HuH-7 (cell line): ENCODE results near the gene NOTCH3.

Source experiments
- DNase-seq: peaks from one replicate; pipeline ENCODE4 v3.0.0; 2011; ENCODE audit warnings: low spot score

NOTCH3 gene

DNA sequence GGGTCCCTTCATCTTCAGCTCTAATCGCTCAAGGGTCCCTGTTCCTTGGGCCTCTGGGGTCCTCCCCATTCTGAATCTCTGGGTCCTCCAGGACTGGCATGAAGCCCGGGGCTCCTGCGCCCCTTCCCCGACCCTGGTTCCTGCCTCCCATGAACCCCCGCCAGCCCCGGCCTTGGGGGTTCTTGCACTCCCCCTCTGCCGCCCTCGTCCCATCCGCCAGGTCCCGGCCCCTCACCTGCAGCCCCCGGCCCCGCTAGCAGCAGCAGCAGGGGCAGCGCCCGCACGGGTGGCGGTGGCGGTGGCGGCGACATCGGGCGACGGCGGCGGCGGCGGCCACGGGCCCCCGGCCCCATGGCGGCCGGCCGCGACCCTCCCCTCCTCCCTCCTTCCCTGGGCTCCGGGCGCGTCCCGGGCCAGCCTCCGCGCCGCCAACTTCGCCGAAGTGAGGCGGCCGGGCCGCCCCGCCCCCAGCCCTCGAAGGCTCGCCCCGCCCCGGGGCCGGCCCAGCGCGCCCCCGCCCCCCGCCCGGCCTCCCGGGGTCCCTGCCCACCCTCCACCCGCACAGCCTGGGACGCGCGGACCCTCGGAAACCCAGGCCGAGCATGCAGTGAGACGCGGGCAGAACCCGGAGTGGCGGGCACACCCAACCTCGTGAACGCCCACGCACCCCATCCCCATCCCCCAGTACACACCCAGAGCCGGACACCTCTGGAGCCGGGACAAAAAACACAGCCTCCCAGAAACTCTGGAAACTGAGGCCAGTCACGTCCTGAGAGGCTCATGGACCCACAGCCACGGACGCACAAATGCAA is at the start of gene NOTCH3:
Gene NOTCH3, minus strand, starts transcription at position 443 of the 812 bp plus-strand sequence. Its CDS starts 90 bp downstream, at position 353.
- peak; percentile 70 for DNase-seq

DNA sequence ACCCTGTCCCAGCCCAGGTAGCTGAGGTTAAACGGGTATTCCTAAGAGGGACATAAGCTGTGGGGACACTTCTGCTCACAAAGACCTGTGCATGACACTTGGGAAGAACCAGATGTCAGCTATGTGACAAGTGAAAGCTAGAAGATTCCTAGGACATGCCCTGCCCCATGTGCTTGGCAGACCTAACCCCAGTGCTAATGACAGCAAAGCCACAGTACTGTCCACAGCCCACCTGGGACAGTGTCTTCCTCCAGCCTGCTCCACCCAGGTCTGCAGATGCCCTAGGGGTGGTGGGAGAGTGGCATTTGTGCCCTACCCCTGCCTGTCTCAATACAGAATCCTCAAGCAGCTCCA is 49.8 kb upstream of the NOTCH3 start:
- DNase-seq = no peak

DNA sequence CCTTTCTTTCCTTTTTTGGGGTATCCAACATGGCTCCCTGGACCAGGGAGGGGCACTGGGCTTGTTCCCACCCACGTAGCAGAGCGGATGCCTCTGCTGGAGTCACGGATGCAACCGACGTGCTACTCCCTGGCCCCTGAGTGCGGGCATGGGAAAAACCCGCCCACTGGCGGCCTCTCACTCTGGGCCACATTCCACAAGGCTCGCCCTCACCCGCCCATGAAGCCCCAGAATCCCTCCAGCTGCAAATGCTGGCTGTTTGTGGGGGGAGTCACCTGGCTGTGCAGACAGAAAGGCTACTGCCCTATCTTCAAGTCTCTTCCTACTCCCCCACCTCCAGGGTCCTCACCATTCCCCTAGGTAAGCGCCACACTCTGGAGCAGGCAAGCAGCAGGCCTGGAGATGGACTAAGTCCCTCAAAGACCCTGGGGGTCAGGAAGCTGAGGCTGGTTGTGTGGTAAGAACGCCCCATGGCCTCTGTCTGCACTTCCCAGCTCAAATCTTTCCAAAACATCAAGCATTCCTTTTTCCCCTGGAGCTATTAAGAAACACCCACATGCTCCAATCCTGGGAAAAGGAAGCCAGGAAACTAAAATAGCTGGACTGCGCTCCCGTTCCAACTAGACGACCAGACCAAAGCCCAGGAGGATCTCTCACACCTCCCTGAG is 49.3 kb upstream of the NOTCH3 start:
- no peak for DNase-seq

DNA sequence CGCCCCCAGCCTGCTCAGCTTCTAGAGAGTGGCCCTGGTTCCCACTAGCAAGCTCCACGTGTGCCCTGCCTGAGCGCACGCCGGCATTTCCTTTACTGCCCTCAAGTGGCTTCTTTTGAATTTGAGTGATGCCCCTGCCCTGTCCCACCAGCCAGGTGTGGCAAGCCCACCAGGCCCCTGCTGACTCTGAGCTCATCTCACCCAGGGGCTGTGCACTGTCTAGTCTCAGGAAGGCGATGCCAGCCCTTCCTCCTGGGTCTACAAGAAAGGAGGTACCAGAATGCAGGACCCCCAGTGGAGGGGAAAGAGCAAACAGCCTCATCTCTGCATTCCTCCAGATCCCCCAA is 48.7 kb upstream of the NOTCH3 start:
- DNase-seq = no peak

DNA sequence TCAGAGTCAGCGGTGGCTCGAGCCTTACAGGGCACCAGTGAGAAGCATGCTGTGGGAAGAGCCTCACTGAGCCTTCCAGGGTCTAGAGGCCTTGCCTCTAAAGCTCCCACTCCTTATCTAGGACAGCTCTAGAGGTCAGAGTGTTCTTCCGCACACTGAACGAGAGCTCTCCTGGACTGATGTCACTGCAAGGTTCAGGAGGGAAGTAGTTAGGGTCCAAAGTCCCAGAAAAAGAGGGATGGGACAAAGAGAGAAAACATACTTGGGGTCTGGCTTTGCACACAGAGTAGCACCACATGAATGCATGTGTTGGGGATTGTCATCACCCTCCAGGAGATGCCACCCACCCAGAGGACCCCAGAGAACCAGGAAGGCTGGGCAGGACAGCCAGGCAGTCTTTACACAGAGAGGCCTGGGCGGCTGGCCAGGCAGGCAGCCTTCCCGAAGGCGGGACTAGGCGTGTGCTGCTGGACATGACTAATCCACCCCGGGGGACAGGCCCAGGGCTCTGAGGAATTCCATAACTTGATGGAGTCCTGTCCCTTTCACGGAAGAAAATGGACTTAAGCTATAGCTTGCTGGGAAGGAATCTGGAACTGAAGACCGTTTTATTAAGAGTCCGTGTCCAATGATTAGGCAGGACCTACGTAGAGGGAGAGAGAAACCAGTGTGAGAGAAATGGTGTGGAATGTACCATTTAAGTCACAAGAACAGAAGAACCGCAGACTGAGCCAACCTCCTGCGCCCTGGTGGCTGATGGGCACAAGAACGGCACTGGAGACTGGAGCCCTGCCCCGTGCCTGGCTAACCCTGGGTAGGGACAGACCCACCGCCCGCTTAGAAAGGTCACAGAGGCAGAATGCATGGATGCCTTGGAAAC is 48.1 kb upstream of the NOTCH3 start:
- DNase-seq = peak; percentile 78

DNA sequence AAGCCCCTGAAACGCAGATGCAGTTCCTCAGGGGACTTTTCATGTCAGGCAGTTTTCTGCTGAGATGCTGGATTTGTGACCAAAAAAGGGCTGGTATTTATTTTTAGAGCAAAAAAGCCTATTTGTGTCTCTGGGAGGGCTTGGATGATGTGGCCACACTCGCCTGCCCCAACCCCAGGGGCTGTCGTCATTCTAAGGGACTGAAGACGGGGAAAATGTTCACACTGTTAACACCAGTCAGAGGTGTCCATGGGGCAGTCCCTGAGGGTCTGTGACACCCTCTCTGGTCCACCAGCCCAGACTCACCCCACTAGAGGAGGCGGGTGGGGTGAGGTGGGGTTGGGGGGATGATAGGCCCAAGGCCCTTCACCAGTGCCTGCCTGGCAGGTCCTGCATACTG is 47.3 kb upstream of the NOTCH3 start:
- DNase-seq = no peak

DNA sequence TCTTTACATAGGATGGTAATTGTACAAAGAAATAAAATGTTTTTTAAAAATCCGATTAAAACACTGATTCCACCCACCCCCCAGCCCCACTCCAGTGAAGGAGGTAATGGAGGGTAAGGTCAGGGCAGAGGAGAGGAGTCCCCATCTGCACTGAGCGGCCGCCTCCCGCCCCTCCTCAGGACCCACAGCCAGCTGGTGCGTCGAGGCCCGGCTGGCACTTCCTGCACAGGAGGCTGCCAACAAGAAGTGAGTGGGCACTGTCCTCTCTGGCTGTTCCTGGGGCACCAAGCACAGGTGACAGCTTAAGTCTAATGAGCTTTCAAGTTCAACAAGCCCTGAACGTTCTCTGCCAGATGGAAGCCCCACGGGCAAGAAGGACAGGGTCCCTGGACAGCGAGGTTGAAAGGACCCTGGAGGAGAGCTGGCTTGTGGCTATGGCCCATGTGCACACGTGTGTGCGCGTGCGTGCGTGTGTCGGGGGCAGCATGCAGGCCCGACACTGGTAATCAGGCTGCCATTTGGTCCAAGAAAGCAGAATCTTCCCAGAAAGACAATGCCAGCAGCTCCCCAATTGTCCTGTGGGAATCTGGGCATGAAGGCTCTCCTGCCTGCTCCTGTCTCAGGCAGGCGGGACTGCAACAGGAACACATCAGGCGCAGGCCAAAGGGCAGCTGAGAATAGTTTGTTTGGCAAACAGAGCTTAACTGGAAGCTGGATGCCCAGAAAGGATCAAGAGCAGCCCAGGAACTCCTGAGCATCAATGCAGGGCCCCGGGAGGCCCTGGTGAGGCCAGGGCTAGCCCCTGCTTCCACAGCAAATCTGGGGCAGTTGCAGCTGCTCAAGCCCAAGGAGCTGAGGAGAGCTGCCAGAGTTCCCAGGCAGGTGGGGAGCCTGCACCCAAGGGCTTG is 46.6 kb upstream of the NOTCH3 start:
- peak; percentile 74 for DNase-seq

DNA sequence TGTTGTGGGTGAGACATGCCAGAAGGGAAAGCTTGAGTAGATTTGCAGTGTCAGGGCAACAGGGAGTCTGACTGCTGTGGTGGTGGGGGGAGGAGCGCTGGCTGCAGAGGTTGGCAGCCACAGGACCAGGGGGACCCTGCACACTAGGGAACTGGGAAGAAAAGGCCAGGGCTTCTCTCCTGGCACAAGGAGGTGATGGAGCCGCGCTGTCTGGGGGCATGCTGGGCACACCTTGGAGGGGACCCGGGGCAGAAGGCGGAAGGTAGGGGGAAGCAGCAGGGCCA is 45.3 kb upstream of the NOTCH3 start:
- no peak for DNase-seq

DNA sequence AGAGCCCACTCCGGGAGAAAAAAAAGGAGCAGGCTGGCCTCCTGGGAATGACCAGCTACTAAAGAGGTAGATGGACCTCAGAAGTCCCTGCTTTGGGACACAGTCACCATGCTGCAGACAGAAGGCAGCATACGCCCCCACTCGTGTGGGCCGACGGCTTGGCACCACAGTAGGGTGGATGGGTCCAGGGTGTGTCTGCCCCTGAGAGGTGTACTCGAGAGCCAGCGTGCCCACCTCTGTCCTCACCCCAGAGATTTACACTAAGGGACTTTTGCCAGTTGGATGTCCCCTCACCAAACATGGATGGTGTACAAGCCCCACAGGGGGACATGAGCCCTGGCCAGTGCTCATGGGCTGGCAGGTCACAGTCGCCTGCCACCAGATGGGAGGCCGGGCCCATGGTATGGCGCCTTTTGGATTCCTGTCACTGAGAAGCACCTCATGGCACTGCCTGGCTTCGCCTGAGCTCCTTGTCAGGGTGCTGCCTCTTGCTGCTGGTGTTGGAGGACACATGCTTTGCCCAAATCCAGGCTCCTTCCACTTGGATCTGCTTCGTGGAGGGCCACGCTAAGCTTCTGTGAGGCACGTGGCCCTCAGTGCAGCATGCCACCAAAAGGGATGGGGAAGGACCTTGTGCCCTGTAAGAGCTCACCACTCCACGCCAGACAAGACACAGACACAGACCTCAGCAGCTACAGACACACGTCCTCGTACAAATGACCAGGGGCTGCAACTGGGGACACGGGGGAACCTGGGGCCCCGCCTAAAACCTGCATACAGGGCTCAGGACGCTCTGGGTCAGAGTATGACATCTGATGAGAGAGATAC is 44.8 kb upstream of the NOTCH3 start:
- DNase-seq = no peak

DNA sequence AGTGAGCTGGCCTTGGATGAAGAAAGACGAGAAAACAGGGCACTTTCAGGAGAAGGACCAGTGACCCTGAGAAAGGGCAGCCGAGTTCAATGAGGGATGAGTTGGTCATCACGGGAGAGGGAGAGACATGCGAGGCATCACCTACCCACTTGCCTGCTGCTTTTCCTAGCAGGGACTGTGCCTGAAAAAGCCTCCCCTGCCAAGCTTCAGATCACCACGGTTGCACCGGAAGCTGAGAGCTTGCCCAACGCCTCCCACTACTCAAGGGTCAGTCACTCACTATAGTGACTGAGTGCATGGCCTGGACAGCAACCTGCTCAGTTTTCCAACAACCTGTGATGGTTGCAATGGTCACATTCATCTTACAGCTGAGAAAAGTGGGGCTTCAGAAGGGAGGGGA is 44.0 kb upstream of the NOTCH3 start:
- no peak for DNase-seq

DNA sequence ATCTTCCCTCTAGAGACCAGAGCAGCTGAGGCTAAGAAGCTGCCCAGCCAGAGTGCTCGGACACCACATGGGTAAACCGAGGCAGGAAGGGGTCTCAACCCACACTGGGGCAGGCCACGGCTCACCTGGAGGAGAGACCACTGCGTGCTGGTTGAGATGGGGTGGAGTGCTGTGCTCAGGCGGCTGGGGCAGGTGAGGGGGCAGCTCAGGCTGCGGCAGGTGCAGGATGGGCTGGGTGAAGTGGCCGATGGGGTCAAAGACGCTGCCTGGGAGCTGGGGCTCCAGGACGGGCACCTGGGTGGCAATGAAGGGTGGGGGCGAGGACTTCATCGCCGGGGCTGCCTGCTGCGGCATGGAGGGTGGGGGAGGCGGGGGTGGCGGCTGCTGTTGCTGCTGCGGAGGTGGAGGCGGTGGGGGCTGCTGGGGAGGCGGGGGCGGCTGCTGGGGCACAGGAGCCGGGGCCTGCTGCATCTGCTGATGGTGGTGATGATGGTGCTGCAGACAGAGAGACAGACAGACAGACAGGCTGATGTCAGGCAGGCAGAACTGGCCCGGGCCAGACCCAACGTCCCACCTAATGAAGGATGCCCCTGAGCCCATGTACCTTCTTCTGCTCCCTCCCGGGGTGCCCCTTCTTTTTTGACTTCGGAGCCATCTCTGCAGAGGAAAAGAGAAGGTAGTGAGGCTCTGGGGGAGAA is 43.5 kb upstream of the NOTCH3 start:
- no peak for DNase-seq

DNA sequence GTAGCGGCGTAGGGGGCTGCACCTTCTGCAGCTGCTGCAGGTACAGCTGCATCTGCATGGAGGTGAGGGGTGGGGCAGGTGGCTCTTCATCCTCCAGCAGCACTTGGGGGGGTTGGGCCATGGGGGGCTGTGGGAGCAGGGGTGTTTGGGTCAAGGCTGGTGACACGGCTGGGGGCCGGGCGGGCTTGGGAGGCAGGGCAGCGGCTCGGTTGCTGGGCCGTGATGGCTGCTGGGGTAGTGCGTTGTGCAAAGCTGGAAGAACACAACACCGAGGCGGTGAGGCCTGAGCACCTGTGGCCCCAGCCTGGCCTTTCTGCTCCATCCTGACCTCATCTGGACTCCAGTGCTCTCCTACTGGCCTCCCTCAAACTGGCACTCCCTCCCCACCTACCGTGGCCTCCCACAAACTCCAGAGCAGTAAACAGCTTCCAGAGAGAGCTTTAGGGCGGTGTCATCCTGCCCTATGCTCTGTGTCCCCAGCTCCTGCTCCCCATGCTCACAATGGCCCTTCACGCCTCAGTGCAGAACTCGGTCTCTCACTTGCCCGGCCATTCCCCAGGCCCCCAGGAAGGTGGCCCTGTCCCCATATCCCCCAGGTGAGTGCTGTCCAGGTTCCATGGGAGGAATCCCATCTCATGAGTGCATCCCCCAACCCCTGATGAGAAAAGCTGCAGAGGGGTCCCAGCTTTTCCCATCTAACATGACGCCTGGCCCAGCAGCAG is 42.6 kb upstream of the NOTCH3 start:
- DNase-seq = no peak

DNA sequence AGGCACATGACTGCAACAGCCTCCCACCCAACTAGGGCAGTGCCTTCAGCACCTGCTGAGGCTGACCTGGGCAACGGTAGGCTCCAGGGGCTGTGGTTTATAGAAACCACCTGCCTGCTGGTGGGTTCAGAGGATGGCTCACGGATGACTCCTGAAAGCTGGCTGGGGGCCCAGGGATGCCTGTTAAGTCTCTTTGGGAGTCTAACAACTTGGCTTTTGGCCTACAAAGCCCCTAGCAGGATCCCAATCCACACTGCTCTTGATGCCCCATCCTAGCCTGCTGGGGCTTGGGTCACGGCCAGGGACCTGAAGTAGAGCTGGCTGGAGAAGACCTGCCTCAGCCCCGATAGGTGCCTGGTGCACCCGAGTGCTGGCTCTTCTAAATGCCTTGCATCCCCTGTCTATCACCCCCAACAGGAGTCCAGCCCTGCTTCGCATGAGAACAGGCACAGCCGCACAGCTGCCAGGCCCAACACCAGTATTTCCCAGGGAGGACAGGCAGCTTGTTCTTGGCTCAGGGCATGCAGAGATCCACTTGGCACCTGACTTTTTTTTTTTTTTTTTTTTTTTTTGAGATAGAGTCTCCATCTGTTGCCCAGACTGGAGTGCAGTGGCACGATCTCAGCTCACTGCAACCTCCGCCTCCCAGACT is 40.6 kb upstream of the NOTCH3 start:
- DNase-seq = no peak

DNA sequence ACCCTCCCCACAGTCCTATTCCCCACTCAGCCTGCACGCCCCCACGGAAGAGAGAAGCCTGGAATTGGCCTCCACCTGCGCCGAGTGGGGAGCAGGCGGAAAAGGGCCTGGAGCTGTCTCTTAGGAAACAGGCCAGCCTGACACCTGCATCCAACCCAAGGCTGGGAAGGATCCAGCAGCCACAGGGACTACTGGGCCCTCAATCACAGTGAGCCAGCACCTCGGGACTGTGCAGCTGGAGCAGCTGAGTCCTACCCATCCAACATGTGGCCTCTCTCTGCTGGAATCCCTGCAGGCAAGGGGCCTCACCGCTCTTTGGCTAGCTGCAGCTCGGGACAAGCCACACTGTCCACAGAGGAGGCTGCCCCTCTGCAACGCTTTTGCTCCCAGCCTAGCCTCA is 39.7 kb upstream of the NOTCH3 start:
- no peak for DNase-seq

DNA sequence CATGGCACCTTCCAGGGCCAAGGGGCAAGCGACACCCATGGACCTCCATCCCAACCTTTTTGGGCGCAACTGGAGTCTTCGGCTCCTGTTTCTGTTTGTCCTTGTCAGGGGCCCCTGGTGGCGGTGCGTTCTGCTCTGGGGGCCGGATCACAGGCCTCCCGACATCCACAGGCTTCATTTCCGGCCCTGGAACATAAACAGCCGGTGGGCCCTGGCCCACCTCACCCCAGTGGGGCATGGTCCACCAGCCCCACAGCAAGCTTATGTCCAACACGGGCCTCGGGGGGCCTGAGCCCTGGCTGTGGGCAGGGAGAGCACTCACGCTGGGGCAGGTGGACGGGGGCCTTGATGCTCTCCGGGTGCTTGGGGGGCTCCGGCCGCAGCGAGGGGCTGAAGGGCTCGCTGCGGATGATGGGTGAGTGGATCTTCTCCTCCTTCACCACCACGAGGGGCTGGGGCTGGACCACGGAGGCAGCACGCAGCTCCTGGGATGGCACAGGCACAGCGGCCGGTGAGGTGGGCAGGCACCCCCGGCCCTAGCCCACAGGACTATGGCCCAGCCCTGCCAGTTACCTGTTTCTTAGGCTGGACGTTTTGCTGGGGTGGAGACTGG is 38.6 kb upstream of the NOTCH3 start:
- DNase-seq = no peak

DNA sequence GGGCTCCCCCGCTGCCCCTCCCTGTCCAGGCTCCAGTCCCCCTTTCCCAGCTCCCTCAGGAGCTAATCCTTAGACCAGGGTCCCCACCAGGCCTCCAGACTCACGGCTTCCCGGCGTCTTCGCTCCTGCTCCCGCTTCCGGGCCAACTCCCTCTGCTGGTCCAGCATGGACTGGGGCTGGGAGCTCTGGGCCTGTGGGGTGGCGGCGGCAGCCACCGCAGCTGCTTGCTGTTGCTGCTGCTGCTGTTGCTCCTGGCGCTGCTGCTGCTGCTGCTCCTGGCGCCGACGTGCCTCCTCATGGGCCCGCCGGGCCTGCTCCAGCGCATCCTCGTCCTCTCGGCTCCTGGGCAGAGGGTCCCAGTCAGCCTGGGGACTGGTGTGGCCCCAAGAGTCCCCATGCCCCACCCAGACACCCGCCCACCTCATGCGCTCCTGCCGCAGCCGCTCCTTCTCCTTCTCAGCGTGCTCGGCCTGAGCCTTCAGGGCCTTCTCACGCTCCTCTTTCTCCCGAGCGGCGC is 37.9 kb upstream of the NOTCH3 start:
- DNase-seq = no peak

DNA sequence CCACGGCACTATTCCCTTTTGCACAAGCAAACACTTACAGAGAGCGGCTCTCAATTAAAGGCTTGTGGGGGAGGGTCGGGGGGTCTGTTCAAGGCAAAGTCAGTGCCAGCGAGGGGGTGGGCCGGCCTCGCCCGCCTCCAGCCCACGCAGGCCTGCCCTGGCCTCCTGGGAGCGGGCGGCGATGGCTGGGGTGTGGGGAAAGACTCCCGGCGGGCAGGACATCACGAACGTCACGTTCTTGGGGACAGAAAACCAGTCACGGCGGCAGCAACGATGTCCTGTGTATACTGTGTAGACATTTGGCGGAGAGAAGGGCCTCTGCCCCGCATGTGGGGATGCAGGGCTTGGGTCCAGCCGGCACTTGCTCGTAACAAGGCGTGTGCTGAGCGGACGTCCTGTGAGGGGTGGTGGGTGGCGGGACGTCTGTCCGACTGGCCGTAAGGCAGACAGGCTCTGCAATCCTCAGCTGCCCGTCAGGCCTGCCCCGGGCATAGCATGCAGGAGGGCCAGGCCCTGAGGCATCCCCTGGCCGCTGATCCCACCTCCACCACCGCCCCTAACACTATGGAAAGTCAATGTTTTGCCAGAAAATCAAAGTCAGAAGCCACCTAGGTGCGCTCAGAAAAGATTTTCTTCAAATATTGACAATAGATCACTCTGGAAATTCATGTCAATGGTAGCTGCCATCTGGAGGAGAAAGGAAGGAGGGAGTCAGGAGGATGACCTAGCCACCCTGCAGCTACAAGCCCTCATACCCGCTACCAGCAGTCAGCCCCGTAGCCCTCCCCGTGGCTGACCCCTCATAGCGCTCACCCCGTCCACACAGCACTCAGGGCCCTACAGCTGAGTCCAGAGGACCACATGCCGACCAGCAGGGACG is 37.2 kb upstream of the NOTCH3 start:
- no peak for DNase-seq

DNA sequence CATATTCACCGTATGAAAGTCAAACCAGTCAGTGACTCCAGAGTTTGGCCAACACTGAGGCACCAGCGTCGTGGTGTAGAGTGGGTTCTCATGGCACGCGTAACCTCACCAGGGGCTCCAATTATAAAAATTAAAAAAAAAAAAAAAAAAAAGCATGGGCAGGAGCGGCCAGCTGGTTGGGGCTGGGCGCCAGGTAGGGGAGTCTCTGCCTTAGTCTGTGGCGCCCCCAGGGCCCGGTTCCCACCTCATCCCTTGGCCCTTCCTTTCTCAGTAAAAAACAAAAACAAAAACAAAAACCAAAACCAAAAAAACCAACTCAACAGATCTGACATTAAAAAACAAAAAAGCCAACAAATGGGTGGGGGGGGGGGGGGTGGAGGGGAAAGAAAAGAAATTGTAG is 36.1 kb upstream of the NOTCH3 start:
- no peak for DNase-seq
